GM23338 (cell line): ENCODE measurements around the gene PPP1R9B. TPM values are rescaled to one million over a fixed set of nuclear protein-coding genes. Genes with fewer than 3 reads are reported as not detected.
A peak's percentile ranks its signal among the peaks of the same experiment; 100 is the strongest.

Source experiments
- ATAC-seq: fragments of 200-7000 bp; cut with Tn5 transposase; 3 replicates; pipeline ENCODE4 v1.9.1; 2020
- DNase-seq: peaks from one replicate; pipeline ENCODE4 v3.0.0-alpha.2; 2015; ENCODE audit warnings: low spot score
- H2AFZ ChIP-seq: fragments of 200-600 bp; sonication (generic); 2 replicates; pipeline ENCODE4 v1.8.0; 2016; ENCODE audit warnings: antibody characterized with exemption, mild to moderate bottlenecking, moderate library complexity
- H3F3A ChIP-seq: fragments of 200-600 bp; sonication (generic); replicated peaks from 2 replicates; pipeline ENCODE4 v1.8.0; 2017; ENCODE audit warnings: antibody characterized with exemption, mixed run types, low read depth
- H3K27ac ChIP-seq: fragments of 200-600 bp; sonication (generic); 2 replicates; pipeline ENCODE4 v1.6.1; 2016; ENCODE audit warnings: low read depth
- H3K27me3 ChIP-seq: fragments of 200-600 bp; sonication (generic); 2 replicates; pipeline ENCODE4 v1.8.0; 2016; ENCODE audit warnings: mild to moderate bottlenecking, mixed run types, moderate library complexity; ENCODE audit not compliant: insufficient read depth
- H3K36me3 ChIP-seq: fragments of 200-600 bp; sonication (generic); 2 replicates; pipeline ENCODE4 v1.8.0; 2016; ENCODE audit warnings: mild to moderate bottlenecking; ENCODE audit not compliant: insufficient read depth
- H3K4me1 ChIP-seq: fragments of 200-600 bp; sonication (generic); 2 replicates; pipeline ENCODE4 v1.8.0; 2016; ENCODE audit warnings: mild to moderate bottlenecking, moderate library complexity; ENCODE audit not compliant: insufficient read depth
- H3K4me2 ChIP-seq: fragments of 200-600 bp; sonication (generic); 2 replicates; pipeline ENCODE4 v1.7.1; 2017; ENCODE audit warnings: mixed run types
- H3K4me3 ChIP-seq: fragments of 200-600 bp; sonication (generic); 2 replicates; pipeline ENCODE4 v1.6.1; 2016; ENCODE audit warnings: mixed run types
- H3K79me2 ChIP-seq: fragments of 200-600 bp; sonication (generic); replicated peaks from 2 replicates; pipeline ENCODE4 v1.8.0; 2017; ENCODE audit warnings: mild to moderate bottlenecking; ENCODE audit not compliant: insufficient read depth
- H3K9me2 ChIP-seq: fragments of 200-600 bp; sonication (generic); 2 replicates; pipeline ENCODE4 v1.8.0; 2017; ENCODE audit not compliant: insufficient read depth
- H4K20me1 ChIP-seq: fragments of 200-600 bp; sonication (generic); replicated peaks from 2 replicates; pipeline ENCODE4 v1.8.0; 2017; ENCODE audit warnings: mild to moderate bottlenecking; ENCODE audit not compliant: insufficient read depth
- H3K27ac Mint-ChIP-seq: 2 replicates; pipeline ENCODE4 v1.8.0; 2020; ENCODE audit warnings: inconsistent platforms, mild to moderate bottlenecking, moderate library complexity, mixed read lengths
- H3K27me3 Mint-ChIP-seq: 3 replicates; pipeline ENCODE4 v1.8.0; 2022; ENCODE audit warnings: low read depth, mild to moderate bottlenecking, moderate library complexity, mixed read lengths, inconsistent platforms; ENCODE audit not compliant: insufficient read depth, poor library complexity
- H3K36me3 Mint-ChIP-seq: 3 replicates; pipeline ENCODE4 v1.8.0; 2021; ENCODE audit warnings: low read depth, mild to moderate bottlenecking, inconsistent platforms, moderate library complexity, mixed read lengths
- H3K4me1 Mint-ChIP-seq: 3 replicates; pipeline ENCODE4 v1.8.0; 2020; ENCODE audit warnings: mild to moderate bottlenecking, inconsistent platforms, mixed read lengths
- H3K4me3 Mint-ChIP-seq: 3 replicates; pipeline ENCODE4 v1.8.0; 2021; ENCODE audit warnings: moderate library complexity, mild to moderate bottlenecking, inconsistent platforms, mixed read lengths
- H3K9me3 Mint-ChIP-seq: 3 replicates; pipeline ENCODE4 v1.8.0; 2020; ENCODE audit warnings: moderate library complexity, mild to moderate bottlenecking, inconsistent platforms, mixed read lengths
- EZH2 ChIP-seq: fragments of 200-600 bp; sonication (generic); IDR thresholded peaks from one replicate; pipeline ENCODE4 v1.8.0; 2017; ENCODE audit warnings: antibody characterized with exemption, mild to moderate bottlenecking, low read depth; ENCODE audit not compliant: unreplicated experiment
- JUNB ChIP-seq: IDR thresholded peaks from one replicate; pipeline ENCODE4 v1.6.1; 2016; ENCODE audit warnings: antibody characterized with exemption; ENCODE audit not compliant: unreplicated experiment
- NANOG ChIP-seq: IDR thresholded peaks from 2 replicates; pipeline ENCODE4 v1.6.1; 2016; ENCODE audit warnings: antibody characterized with exemption, borderline replicate concordance
- POLR2AphosphoS5 ChIP-seq: IDR thresholded peaks from 2 replicates; pipeline ENCODE4 v1.6.1; 2016; ENCODE audit warnings: antibody characterized with exemption, low read depth
- ZNF331 ChIP-seq: fragments of 250-450 bp; sonication (Bioruptor Pico); IDR thresholded peaks from 2 replicates; pipeline ENCODE4 v1.5.0; 2020; ENCODE audit warnings: low read depth, mild to moderate bottlenecking, moderate library complexity
- polyA plus RNA-seq: library from polyadenylated mRNA; unstranded; fragments of >200 nt; fragmentation: Nextera tagmentation; extraction: Ambion mirVana; gene quantifications from 2 replicates; pipeline ENCODE4 v1.2.1, GENCODE V29; 2016
- total RNA-seq: library from RNA; depleted of rRNA; stranded (reverse); fragments of >200 nt; shearing (Covaris generic); gene quantifications from 2 replicates; pipeline ENCODE4 v1.2.3, GENCODE V29; 2014
- TF ChIP-seq, protein P1 (sequence below), 2 experiments: fragments of 200-600 bp in 1 of 2; sonication (generic) in 1 of 2; conservative IDR thresholded peaks; 2 replicates each; pipeline versions ENCODE4 v1.5.1 to v1.6.1; 2016 to 2017; ENCODE audit warnings: antibody characterized with exemption in 2 of 2, low read depth in 2 of 2, mild to moderate bottlenecking in 2 of 2, moderate library complexity in 1 of 2
- TF ChIP-seq, protein P2 (sequence below): IDR thresholded peaks from 2 replicates; pipeline ENCODE4 v1.6.1; 2016; ENCODE audit warnings: antibody characterized with exemption

The PPP1R9B gene
- total and polyA plus RNA-seq, 2 experiments from 2014 or later = 2.1 to 10.5 TPM

DNA sequence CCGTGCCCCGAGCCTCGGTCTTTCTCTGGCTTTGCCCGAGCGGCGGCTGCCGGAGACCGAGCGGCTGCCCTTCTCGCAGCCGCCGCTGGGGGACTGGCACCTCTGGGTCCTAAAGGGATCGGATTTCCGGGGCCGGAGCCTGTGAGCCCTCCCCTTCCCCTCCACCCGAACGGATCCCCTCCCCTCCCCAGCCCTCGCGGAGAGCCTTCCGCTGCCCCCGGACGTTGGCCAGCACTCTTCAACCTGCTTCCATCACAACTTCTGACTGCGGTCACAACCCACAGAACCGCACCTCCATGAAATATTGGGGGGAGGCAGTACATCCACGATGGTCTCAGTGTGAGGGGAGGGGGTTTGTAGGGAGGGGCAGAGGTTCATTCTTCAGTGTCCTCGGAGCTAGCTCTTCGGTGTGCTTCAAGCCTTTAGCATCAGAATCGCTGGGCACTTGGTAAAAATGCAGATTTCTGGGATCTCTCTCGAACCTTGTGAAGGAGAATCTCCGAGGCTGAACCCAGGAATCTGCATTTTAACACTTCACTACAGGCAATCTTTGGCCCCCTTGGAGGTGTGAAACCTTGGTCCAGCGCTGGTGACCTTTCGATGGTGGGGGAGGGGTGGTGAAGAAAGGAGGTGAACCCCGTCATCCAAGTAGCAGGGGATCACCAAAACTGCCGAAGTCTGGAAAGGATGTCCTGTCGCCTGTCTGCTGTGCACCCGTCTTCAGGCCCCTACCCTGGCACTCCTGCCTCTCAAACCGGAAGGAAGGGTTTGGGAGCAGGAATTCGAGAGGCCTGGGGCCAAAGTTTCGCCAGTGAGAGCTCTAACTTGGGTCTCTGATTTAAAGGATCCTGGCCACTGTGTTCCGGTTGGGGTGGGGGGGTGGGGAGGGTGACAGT lies 812 bp upstream of the PPP1R9B start:
- Histone ChIP-seq H3K27ac (no peak overlapping the region), H3K4me1 (peaks cover 28% of the 10 kb centered on the region), H3K27me3 (peaks cover 30% of the 10 kb centered on the region), H3K79me2 (no peaks in the 10 kb centered on the region), H3K4me3 (peak overlapping the region; percentile 87), H2AFZ (peak overlapping the region; percentile 96), H3K9me2 (no peaks in the 10 kb centered on the region), H4K20me1 (no peaks in the 10 kb centered on the region), H3K4me2 (peak overlapping the region; percentile 99), H3K36me3 (no peaks in the 10 kb centered on the region), H3F3A (peaks cover 5% of the 10 kb centered on the region; the same call in 1 of the 2 replicates)
- TF ChIP-seq EZH2 (peak; percentile 30), JUNB (no peak), POLR2AphosphoS5 (0 out of 2 replicates have a peak, but pooled peaks have one; percentile 43), NANOG (no peak)
- TF ChIP-seq, protein P1, sequence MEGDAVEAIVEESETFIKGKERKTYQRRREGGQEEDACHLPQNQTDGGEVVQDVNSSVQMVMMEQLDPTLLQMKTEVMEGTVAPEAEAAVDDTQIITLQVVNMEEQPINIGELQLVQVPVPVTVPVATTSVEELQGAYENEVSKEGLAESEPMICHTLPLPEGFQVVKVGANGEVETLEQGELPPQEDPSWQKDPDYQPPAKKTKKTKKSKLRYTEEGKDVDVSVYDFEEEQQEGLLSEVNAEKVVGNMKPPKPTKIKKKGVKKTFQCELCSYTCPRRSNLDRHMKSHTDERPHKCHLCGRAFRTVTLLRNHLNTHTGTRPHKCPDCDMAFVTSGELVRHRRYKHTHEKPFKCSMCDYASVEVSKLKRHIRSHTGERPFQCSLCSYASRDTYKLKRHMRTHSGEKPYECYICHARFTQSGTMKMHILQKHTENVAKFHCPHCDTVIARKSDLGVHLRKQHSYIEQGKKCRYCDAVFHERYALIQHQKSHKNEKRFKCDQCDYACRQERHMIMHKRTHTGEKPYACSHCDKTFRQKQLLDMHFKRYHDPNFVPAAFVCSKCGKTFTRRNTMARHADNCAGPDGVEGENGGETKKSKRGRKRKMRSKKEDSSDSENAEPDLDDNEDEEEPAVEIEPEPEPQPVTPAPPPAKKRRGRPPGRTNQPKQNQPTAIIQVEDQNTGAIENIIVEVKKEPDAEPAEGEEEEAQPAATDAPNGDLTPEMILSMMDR (conservative IDR thresholded peaks at IDR 0.05; ENCODE audit: low read depth in 2 of 2) = peak in 1 of 2 experiments; percentile 19; a peak in 1 of 4 replicates
- TF ChIP-seq, protein P2, sequence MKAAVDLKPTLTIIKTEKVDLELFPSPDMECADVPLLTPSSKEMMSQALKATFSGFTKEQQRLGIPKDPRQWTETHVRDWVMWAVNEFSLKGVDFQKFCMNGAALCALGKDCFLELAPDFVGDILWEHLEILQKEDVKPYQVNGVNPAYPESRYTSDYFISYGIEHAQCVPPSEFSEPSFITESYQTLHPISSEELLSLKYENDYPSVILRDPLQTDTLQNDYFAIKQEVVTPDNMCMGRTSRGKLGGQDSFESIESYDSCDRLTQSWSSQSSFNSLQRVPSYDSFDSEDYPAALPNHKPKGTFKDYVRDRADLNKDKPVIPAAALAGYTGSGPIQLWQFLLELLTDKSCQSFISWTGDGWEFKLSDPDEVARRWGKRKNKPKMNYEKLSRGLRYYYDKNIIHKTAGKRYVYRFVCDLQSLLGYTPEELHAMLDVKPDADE = 0 out of 2 replicates have a peak, but pooled peaks have one; percentile 8
- Mint-ChIP-seq H3K4me1 (peaks cover 42% of the 10 kb centered on the region), H3K9me3 (no peaks in the 10 kb centered on the region; the same call in 2 of the 3 replicates), H3K27ac (peak overlapping the region; percentile 88; the same call in 1 of the 2 replicates), H3K36me3 (no peaks in the 10 kb centered on the region), H3K27me3 (peaks cover 29% of the 10 kb centered on the region), H3K4me3 (peak overlapping the region; percentile 80)
- DNase-seq (peak; percentile 96), ATAC-seq (peak; percentile 61)

DNA sequence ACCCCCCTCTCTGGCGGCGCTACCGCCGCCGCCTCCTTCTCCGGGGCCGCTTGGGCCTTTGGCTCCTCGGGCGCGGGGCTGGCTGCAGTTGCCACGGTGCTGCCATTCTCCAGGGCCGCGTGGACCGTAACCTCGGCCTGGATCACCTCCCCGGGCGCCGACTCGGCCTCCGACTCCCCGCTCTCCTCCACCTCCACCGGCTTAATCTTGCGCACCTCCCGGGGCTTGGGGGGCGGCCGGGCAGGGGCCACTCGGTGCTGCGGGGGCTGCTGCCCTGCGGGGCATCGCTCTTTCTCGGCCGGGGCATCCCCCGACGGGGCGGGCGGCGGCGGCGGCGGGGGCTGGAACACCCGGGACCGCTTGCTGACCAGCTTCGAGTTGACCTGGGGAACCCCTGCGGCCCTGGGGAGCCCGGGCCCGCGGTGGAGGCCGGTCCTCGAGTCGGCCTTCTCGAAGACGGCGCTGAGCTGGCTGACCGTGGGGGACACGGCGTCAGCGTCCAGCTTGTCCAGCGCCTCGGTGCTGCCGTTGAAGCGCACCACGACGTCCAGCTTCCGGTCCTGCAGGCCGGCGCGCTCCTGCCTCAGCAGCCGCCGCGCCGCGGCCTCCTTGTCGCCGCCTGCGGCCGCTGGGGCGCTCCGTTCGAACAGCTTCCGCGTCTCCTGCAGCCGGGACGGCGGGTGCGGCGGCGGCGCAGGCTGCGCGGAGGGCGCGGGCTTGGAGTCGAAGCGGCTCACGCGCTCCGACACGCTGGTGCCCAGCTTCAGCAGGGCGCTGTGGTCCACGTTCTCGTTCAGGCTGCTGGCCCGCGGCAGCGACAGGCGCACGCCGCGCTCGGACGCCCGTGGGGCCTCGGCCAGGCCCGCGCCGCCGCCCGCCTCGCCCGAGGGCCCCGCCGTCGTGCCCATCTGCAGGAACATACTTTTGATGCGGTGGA lies 792 bp downstream of the PPP1R9B start:
- TF ChIP-seq EZH2 = peak; percentile 80
- no peak for TF ChIP-seq ZNF331 (CRISPR knock-in tag)
- Mint-ChIP-seq H3K36me3 (peaks cover 1% of the 10 kb centered on the region; the same call in 1 of the 3 replicates), H3K4me1 (peaks cover 41% of the 10 kb centered on the region), H3K27me3 (peaks cover 31% of the 10 kb centered on the region), H3K9me3 (no peaks in the 10 kb centered on the region), H3K27ac (no peak overlapping the region), H3K4me3 (peak overlapping the region; percentile 82)
- Histone ChIP-seq H3F3A (peaks cover 5% of the 10 kb centered on the region; the same call in 1 of the 2 replicates), H3K9me2 (no peaks in the 10 kb centered on the region), H3K27me3 (peaks cover 30% of the 10 kb centered on the region), H3K4me3 (peak overlapping the region; percentile 87), H3K4me1 (peaks cover 28% of the 10 kb centered on the region), H3K4me2 (peak overlapping the region; percentile 94), H2AFZ (no peak overlapping the region), H3K27ac (no peak overlapping the region), H3K36me3 (no peaks in the 10 kb centered on the region), H4K20me1 (no peaks in the 10 kb centered on the region), H3K79me2 (no peaks in the 10 kb centered on the region)
- ATAC-seq = peak; percentile 2; the same call in 2 of the 3 replicates
- DNase-seq = peak; percentile 78
